Progenitor cell of endocrine pancreas (in vitro differentiated cells): ENCODE data around the gene PHKB. TPM values are rescaled to one million over a fixed set of nuclear protein-coding genes. Genes with fewer than 3 reads are reported as not detected.

Experiments
- DNase-seq: peaks from one replicate; pipeline ENCODE4 v3.0.0; 2021; ENCODE audit warnings: low spot score; ENCODE audit not compliant: unreplicated experiment
- H3K27ac Mint-ChIP-seq: 2 replicates; pipeline ENCODE4 v1.8.0; 2021; ENCODE audit warnings: mild to moderate bottlenecking, moderate library complexity, mixed read lengths
- H3K27me3 Mint-ChIP-seq: 2 replicates; pipeline ENCODE4 v1.8.0; 2021; ENCODE audit warnings: mixed read lengths
- H3K36me3 Mint-ChIP-seq: 2 replicates; pipeline ENCODE4 v1.8.0; 2022; ENCODE audit warnings: mixed read lengths; ENCODE audit not compliant: insufficient read depth
- H3K4me1 Mint-ChIP-seq: 2 replicates; pipeline ENCODE4 v1.8.0; 2021; ENCODE audit warnings: low read depth, mixed read lengths
- H3K4me3 Mint-ChIP-seq: 2 replicates; pipeline ENCODE4 v1.8.0; 2021; ENCODE audit warnings: low read depth, mild to moderate bottlenecking, moderate library complexity, mixed read lengths
- H3K9me3 Mint-ChIP-seq: 2 replicates; pipeline ENCODE4 v1.8.0; 2021; ENCODE audit warnings: low read depth, mixed read lengths
- CTCF ChIP-seq: fragments of 200-600 bp; sonication (generic); IDR thresholded peaks from one replicate; pipeline ENCODE4 v1.5.0; 2021; ENCODE audit warnings: antibody characterized with exemption, mild to moderate bottlenecking; ENCODE audit not compliant: unreplicated experiment
- total RNA-seq: library from RNA; stranded (reverse); gene quantifications from 2 replicates; pipeline ENCODE4 v1.2.1, GENCODE V29; 2021

PHKB gene
- total RNA-seq, 1 donor from 2014 or later, result 94.1 TPM

- H3K9me3 Mint-ChIP-seq, result peaks cover 17% of the 10 kb centered on the region
- no peak for DNase-seq
- no peaks in the 10 kb centered on the region for H3K27me3 Mint-ChIP-seq
- peaks cover 20% of the 10 kb centered on the region for H3K36me3 Mint-ChIP-seq
- no peaks in the 10 kb centered on the region for H3K4me1 Mint-ChIP-seq
- no peak for TF ChIP-seq CTCF
- no peak overlapping the region for H3K4me3 Mint-ChIP-seq
- H3K27ac Mint-ChIP-seq, result no peak overlapping the region
Observed at GRCh38 chr16:47568351-47568750, 107.2 kb downstream of the PHKB start.

- DNase-seq, result no peak
- peaks cover 12% of the 10 kb centered on the region for H3K9me3 Mint-ChIP-seq
- H3K4me1 Mint-ChIP-seq, result no peaks in the 10 kb centered on the region
- no peak for TF ChIP-seq CTCF
- no peak overlapping the region for H3K4me3 Mint-ChIP-seq
- no peak overlapping the region for H3K27ac Mint-ChIP-seq
- peaks cover 18% of the 10 kb centered on the region for H3K36me3 Mint-ChIP-seq
- no peaks in the 10 kb centered on the region for H3K27me3 Mint-ChIP-seq
Observed at GRCh38 chr16:47571049-47571448, 109.9 kb downstream of the PHKB start.

- Mint-ChIP-seq H3K27ac (no peak overlapping the region), H3K4me3 (no peak overlapping the region), H3K36me3 (peaks cover 12% of the 10 kb centered on the region), H3K27me3 (no peaks in the 10 kb centered on the region), H3K4me1 (no peaks in the 10 kb centered on the region), H3K9me3 (peaks cover 8% of the 10 kb centered on the region)
- no peak for TF ChIP-seq CTCF
- no peak for DNase-seq
Observed at GRCh38 chr16:47571711-47572110, 110.6 kb downstream of the PHKB start.

GRCh38 chr16:47574091-47575054, 113.2 kb downstream of the PHKB start:
- H3K4me1 Mint-ChIP-seq, result no peaks in the 10 kb centered on the region
- H3K27me3 Mint-ChIP-seq, result no peaks in the 10 kb centered on the region
- no peaks in the 10 kb centered on the region for H3K9me3 Mint-ChIP-seq
- H3K36me3 Mint-ChIP-seq, result peaks cover 11% of the 10 kb centered on the region
- no peak overlapping the region for H3K4me3 Mint-ChIP-seq
- no peak for TF ChIP-seq CTCF
- DNase-seq, result no peak
- no peak overlapping the region for H3K27ac Mint-ChIP-seq

- Mint-ChIP-seq H3K27ac (no peak overlapping the region), H3K4me3 (no peak overlapping the region), H3K9me3 (no peaks in the 10 kb centered on the region), H3K4me1 (no peaks in the 10 kb centered on the region), H3K36me3 (peaks cover 11% of the 10 kb centered on the region), H3K27me3 (no peaks in the 10 kb centered on the region)
- no peak for DNase-seq
- no peak for TF ChIP-seq CTCF
Observed at GRCh38 chr16:47577029-47577428, 115.9 kb downstream of the PHKB start.
